GM21619 (cell line): Measurements from ENCODE around the gene GYPC.
"Not testable (repeated sequence)": the region's sequence is repeated elsewhere in the genome, so short reads cannot be mapped to it uniquely, and the experiment has no call there.

Experiments used
- ATAC-seq: cut with Tn5 transposase; IDR thresholded peaks from one replicate; pipeline ENCODE4 v1.9.1; 2021; ENCODE audit not compliant: unreplicated experiment

GYPC gene

DNA sequence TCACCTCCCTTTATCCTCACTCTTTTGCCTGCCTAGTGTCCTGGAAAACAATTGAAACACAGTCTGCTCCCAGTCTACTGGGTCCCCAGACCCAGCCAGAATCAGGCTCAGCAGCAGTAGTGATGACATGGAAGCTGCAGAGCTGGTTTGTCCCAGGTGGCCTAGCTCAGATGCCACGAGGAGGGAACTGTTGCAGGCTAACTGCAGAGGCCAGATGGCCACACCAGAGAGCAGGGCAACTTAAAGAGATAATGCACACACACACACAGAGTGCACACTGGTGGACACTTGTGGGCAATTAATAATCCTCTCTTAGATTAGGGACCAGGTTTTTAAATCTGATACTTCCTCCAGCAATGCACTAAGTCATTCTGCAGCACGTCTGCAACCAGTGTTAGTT is 42.4 kb downstream of the GYPC start:
- ATAC-seq, result no peak

GRCh38 chr2:126699018-126699417 is 43.1 kb downstream of the GYPC start:
- no peak for ATAC-seq

DNA sequence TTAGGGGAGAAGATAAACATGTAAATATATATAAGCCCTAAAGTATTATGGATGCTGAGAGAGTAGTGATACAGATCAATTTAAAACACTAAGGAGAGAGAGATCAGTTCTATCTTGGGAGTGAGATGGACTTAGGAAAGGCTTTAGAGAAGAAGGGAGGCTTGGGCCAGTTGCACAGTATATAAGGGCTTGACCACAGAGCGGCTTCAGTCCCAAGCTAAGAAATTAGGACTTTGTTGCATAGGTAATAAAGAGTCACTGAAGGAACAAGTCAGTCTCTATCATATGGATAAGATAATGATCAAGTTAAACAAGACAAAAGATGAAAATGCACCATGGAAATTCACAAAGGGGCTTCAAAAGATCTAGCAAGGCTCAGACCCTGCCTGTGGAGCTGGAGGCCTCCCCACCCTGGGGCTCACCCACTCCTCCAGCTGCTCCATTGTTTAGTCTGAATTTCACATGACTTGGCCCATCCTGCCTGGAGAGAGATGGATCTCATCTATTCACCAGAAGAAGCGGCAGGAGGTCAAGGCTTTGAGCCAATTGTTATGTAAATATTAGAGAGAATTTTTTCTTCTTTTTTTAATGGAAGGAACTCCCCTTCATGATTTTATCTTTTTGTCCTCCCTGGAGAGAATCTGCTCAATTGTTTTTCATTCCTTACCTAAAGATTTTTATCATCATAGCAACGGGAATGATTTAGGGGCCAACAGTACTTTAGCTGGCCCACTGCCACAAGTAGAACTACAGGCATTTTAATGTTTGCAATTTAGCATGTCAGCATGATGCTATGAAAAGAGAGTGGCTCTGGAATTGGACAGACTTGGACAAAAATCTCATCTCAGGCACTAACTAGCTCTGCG is 44.0 kb downstream of the GYPC start:
- no peak for ATAC-seq

- ATAC-seq, result no peak
Observed at GRCh38 chr2:126700677-126701076, 44.7 kb downstream of the GYPC start.

- no peak for ATAC-seq
Observed at GRCh38 chr2:126703311-126703710, 47.4 kb downstream of the GYPC start.

DNA sequence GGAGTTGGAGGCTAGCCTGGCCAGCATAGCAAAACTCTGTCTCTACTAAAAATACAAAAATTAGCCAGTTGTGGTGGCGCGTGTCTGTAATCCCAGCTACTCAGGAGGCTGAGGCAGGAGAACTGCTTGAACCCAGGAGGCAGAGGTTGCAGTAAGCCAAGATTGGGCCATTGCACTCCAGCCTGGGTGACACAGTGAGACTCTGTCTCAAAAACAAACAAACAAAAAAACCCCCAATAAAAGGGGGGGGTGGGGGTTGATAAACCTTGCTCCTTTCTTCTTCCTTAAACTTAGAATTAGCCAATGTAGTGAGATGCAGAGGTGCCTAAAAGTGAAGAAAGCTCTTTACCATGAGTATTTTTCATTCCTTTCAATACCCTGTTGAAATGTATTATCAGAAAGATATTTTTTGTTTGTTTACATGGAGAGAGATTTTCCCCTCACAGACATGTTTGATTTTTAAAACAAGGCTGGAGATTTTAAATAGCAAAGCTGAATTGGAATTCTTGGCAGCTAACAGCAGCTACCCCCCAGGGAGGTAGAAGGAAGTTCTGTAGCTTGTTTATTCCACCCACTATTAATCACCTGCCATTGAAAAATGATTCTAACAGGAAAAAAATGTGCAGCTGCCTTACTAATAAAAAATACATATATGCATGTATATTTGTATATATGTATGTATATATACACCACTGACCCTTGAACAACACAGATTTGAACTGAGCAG is 48.6 kb downstream of the GYPC start:
- no peak for ATAC-seq

DNA sequence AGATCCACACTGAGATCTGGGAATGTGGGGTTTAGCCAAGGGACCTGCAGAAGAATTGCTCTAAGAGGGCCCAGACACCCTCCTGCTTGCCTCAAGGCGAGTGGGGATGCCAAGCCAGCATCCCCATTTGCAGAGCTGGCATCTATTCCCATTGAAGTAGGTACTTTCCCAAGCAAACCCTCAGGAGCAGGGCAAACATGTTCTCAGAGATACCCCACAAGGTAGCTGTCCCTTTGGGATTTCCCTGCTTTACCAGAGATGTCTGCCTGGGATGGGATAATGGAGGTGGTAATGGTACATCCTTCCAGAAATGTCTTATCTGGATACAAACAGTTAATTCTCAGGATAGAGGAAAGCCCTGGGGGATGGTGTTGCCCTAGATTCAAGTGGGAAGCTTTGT is 51.2 kb downstream of the GYPC start:
- ATAC-seq, result no peak

DNA sequence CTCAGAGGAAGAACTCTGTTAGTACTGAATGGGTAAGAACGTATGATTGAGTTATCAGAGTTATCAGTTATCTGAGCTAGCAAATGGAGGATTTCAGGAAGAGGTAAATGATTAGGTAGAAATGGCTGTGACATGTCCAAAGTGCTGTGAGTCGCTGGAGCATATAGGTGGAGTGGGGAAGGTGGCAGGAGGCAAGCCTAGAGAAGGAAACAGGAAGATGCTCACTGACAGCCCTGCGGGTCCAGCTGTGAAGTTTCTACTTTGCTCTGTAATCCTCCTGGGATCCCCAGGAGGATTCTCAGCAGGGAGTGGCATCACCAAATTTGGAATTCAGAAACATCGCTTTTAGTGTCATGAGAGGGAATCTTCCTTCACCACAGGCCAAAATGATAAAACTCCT is 52.0 kb downstream of the GYPC start:
- no peak for ATAC-seq

DNA sequence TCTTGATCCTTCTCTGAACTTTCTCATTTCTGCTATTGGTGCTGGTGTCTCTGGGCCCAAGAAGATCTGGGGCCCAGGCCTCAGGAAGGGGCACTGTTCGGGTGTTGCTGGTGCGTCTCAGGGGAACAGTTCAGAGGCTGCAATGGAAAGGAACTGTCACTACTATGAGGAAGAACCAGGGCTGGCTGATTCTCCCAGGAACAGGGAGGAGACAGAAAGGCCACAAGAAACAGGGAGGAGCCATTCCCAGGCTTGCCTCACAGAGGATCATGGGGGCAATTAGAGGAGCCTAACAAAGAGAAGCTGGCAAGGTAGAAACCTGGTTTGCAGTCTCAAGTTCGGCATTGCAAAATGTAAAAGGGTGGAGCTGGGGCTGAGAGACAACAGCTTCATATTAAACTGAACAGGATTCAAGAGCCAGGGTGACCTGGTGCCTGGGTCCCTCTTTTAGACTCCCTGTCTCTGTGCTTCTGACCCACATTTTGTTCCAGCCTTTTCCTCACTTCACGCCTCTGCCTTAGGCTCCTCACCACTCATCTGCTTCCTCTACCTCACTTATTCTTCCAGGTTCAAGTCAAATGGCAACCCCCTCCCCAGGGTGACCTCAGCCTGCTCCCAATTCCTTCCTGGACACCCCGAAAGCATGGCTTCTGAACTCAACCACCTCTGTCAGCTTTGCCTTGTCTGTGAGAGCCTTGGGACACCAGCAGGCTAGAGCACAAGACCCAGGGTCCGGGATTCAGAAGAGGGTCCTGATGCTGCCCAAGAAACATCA is 58.4 kb downstream of the GYPC start:
- ATAC-seq, result no peak

- ATAC-seq, result no peak
Observed at GRCh38 chr2:126715111-126715510, 59.2 kb downstream of the GYPC start.

GRCh38 chr2:126715576-126716406 is 59.8 kb downstream of the GYPC start:
- ATAC-seq, result no peak

DNA sequence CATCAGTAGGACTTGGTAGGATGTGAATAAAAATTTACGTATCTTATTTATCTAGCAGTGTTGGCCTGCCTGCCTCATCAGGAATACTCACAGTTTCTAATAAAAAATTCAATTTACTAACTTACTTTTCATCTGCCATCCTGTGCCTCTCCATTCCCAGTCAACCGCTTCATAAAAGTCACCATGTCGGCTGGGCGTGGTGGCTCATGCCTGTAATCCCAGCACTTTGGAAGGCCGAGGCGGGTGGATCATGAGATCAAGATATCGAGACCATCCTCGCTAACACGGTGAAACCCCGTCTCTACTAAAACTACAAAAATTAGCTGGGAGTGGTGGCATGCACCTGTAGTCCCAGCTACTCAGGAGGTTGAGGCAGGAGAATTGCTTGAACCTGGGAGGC is 61.3 kb downstream of the GYPC start:
- ATAC-seq, result not testable (repeated sequence)

DNA sequence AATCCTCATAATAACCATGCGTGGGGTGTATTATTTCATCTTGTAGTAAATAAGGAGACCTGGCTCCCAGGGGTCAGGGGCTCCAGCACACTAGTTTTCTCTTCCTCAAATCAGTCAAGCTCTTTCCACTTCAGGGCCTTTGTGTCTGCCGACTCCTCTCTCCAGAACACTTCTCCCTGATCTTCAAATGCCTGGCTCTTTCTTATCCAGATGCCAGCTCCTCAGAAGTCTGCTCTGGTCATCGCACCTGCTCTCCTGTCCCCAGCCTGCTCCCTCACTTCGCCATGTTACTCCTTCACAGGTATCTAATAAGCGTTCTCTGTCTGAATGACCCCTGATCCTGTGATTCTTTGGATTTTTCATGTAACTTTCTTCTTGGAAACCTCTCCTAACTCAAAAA is 62.0 kb downstream of the GYPC start:
- ATAC-seq, result no peak

DNA sequence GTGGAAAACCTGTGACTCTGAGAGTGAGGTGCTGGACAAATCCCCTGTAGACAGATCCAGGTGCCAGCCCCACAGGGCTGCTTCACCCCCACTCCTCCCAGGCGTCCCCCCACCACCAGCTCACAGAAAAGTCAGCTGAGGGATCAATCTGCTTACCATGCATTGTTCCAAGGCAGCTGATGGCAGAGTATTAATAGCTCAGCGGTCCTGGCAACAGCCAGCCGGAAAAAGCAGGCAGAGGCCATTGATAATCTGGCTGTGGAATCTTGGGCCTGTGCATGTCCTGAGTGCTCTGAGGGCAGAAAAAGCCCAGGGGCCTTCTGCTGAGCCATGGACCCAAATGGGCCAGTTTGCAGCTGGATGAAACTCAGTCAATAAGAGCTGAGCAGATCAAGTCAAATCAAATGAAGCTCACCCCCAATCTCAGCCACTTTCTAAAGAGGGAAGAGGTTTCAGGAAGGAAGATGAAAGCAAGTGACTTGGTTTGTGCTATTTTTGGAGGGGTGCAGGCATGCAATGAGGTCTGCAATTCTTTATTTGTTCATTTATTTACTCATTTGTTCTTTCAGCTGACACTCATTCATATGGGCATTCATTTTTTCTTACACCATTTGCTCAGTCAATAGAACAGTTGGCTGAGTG is 63.4 kb downstream of the GYPC start:
- no peak for ATAC-seq

DNA sequence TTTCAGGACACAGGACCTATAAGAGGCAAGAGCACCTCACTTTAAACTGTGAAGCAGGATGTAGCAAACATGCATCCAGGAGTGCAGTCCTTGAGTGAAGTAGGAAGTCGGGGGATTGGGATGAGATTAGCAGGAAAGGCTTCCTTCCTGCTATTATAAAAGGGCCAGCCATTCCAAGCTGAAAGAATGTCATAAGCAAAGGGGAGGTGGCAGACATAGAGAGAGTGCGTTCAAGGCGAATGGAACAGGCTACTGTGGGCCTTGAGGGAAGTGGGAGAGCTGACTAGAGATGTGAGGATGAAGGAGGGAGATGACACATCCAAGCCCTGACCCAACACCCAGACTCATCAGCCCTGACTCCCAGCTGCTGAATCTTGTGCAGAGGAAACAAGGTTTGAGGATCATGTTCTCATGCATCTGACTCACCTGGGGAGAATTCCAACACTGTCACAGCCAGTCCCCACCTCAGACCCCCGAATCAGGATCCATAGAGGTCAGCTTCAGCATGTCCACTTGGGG is 63.9 kb downstream of the GYPC start:
- no peak for ATAC-seq

DNA sequence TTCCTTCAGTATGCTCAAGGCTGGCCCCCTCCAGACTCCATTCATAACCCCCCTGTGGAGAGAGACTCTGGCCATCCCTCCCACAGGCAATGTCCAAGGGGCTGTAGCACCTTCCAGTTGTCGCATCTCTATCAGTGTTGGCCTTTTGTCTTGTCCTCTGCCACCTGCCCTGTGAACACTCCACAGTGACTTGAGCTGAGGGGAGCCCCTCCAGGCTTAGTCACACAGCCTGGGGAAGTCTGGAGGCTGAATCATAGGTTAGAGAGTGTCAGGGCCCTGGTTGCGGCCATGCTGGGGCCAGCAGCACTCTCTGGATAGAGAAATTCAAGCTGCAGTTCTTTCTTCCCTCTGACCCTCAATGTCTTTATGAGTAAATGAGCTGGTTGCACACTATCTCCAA is 64.7 kb downstream of the GYPC start:
- ATAC-seq, result no peak

GRCh38 chr2:126722081-126722480 is 66.1 kb downstream of the GYPC start:
- ATAC-seq, result no peak

DNA sequence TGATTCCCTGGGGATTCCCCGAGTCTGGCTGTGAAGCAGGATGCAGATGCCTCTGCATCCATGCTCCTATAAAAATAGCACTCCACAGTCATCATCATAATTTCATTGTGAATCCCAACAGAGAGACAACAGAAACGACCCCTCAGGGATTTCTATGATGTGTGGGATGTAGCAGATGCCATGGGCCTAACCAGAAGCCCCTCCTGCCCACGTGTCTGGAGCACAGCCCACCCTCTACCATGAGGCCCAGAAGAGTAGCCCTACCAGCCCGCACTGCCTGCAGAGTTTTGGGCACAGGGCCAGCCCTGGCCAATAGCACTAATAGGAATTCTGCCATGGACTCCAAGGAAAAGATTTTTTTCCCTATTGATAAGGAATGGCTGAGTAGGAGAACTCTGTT is 66.6 kb downstream of the GYPC start:
- ATAC-seq, result no peak

- no peak for ATAC-seq
Observed at GRCh38 chr2:126723281-126723815, 67.4 kb downstream of the GYPC start.

DNA sequence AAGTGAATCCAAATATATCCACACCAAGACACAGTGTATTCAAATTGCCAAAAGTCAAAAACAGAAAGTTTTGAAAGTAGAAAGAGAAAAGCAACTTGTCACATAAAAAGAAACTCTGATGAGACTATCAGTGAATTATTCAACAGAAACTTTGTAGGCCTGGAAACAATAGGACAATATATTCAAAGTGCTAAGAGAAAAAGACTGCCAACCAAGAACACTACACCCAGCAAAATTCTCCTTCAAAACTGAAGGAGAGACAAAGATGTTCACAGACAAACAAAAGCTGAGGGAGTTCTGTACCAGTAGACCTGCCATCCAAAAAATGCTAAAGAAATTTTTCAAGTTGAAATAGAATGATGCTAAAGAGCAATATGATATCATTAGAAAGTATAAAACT is 69.6 kb downstream of the GYPC start:
- ATAC-seq, result no peak
